Muscle of leg (tissue), 16 donors: Measurements from ENCODE around the gene ELF2. TPM values are rescaled to one million over a fixed set of nuclear protein-coding genes. Genes with fewer than 3 reads are reported as not detected.
"Not testable (repeated sequence)": the region's sequence is repeated elsewhere in the genome, so short reads cannot be mapped to it uniquely, and the experiment has no call there.

ENCODE experiments used
- DNase-seq: peaks from one replicate; pipeline ENCODE4 v3.0.0; 2013
- H3K27ac ChIP-seq: one replicate; pipeline ENCODE4 v1.5.1; 2013; ENCODE audit warnings: mild to moderate bottlenecking, low read length, control low read depth
- H3K27me3 ChIP-seq: one replicate; pipeline ENCODE4 v1.6.1; 2013; ENCODE audit warnings: low read length; ENCODE audit not compliant: control insufficient read depth, insufficient read depth
- H3K36me3 ChIP-seq: one replicate; pipeline ENCODE4 v1.6.1; 2013; ENCODE audit warnings: low read length; ENCODE audit not compliant: control insufficient read depth, insufficient read depth
- H3K4me1 ChIP-seq: one replicate; pipeline ENCODE4 v1.6.1; 2013; ENCODE audit warnings: low read length; ENCODE audit not compliant: control insufficient read depth, insufficient read depth
- H3K4me3 ChIP-seq: one replicate; pipeline ENCODE4 v1.5.1; 2013; ENCODE audit warnings: low read length, control low read depth
- H3K9me3 ChIP-seq: replicated peaks from 2 replicates; pipeline ENCODE4 v1.6.1; 2013; ENCODE audit warnings: low read depth, low read length; ENCODE audit not compliant: control insufficient read depth
- WGBS: methylation state at CpG from one replicate; pipeline ENCODE4 v1.1.5; 2013; ENCODE audit warnings: missing lambda C conversion rate; ENCODE audit not compliant: insufficient coverage; 5-methylcytosine and 5-hydroxymethylcytosine counted together
- long read RNA-seq, 11 donors: transcript quantifications; one replicate each; lab custom pipeline, GENCODE V29; 2026
- polyA plus RNA-seq, 8 donors: library from polyadenylated mRNA; unstranded; fragments of 120-200 nt; gene quantifications; one replicate each; pipeline versions ENCODE4 v1.2.1 to v1.2.3, GENCODE V29; 2013; ENCODE audit warnings: inconsistent platforms in 1 of 8, low replicate concordance in 1 of 8; ENCODE audit not compliant: insufficient read length in 8 of 8, insufficient read depth in 1 of 8
- total RNA-seq: library from RNA; stranded (reverse); fragments of 120-200 nt; gene quantifications from one replicate; pipeline ENCODE4 v1.2.4, GENCODE V29; 2013

The ELF2 gene
- total RNA-seq = 58.8 TPM
- polyA plus RNA-seq = 10 to 100 TPM; 36.9 to 48.3 (median 41.3) TPM
- long read RNA-seq, donor 1, full-length matches to known transcripts = 7 of 7 reads
- long read RNA-seq, donor 1, partial matches to known transcripts = 0 of 7 reads
- long read RNA-seq, donor 1, other reads (novel, unspliced or antisense) = 0 of 7 reads
- long read RNA-seq, donor 2, partial matches to known transcripts = 0 of 1 reads
- long read RNA-seq, donor 2, other reads (novel, unspliced or antisense) = 0 of 1 reads
- long read RNA-seq, donor 3, full-length matches to known transcripts = 14 of 14 reads
- long read RNA-seq, donor 3, partial matches to known transcripts = 0 of 14 reads
- long read RNA-seq, donor 3, other reads (novel, unspliced or antisense) = 0 of 14 reads
- long read RNA-seq, donor 4, full-length matches to known transcripts = 2 of 2 reads
- long read RNA-seq, donor 4, partial matches to known transcripts = 0 of 2 reads
- long read RNA-seq, donor 4, other reads (novel, unspliced or antisense) = 0 of 2 reads
- long read RNA-seq, donor 5, full-length matches to known transcripts = 12 of 12 reads
- long read RNA-seq, donor 5, partial matches to known transcripts = 0 of 12 reads
- long read RNA-seq, donor 5, other reads (novel, unspliced or antisense) = 0 of 12 reads
- long read RNA-seq, donor 6, full-length matches to known transcripts = 15 of 15 reads
- long read RNA-seq, donor 6, partial matches to known transcripts = 0 of 15 reads
- long read RNA-seq, donor 6, other reads (novel, unspliced or antisense) = 0 of 15 reads
- long read RNA-seq, donor 7, full-length matches to known transcripts = 11 of 11 reads
- long read RNA-seq, donor 7, partial matches to known transcripts = 0 of 11 reads
- long read RNA-seq, donor 7, other reads (novel, unspliced or antisense) = 0 of 11 reads
- long read RNA-seq, donor 8, partial matches to known transcripts = 6 of 12 reads
- long read RNA-seq, donor 8, other reads (novel, unspliced or antisense) = 0 of 12 reads
- long read RNA-seq, donor 9, transcript ELF2-208 (3 exons, 1,434 nt) = major isoform, 5 of 10 reads
- long read RNA-seq, donor 9, partial matches to known transcripts = 0 of 10 reads
- long read RNA-seq, donor 9, other reads (novel, unspliced or antisense) = 0 of 10 reads
- long read RNA-seq, donor 10, full-length matches to known transcripts = 10 of 10 reads
- long read RNA-seq, donor 10, partial matches to known transcripts = 0 of 10 reads
- long read RNA-seq, donor 10, other reads (novel, unspliced or antisense) = 0 of 10 reads
- long read RNA-seq, donor 11, full-length matches to known transcripts = 13 of 13 reads
- long read RNA-seq, donor 11, partial matches to known transcripts = 0 of 13 reads
- long read RNA-seq, donor 11, other reads (novel, unspliced or antisense) = 0 of 13 reads

GRCh38 chr4:139177049-139177868 lies at the start of gene ELF2:
Gene ELF2 (minus strand): TSS chr4:139177218. CDS start chr4:139137701, 39,517 bp downstream.
- Histone ChIP-seq H3K36me3 (no peaks in the 10 kb centered on the region), H3K27ac (peak within 1 kb of the TSS; percentile 100), H3K4me1 (peaks cover 7% of the 10 kb centered on the region), H3K9me3 (no peaks in the 10 kb centered on the region), H3K27me3 (no peaks in the 10 kb centered on the region), H3K4me3 (peak within 1 kb of the TSS; percentile 97)
- DNase-seq = peak; percentile 97
- WGBS = 0% methylated on average over 47 of the region's 83 CpGs

GRCh38 chr4:139223682-139224317 lies 46.8 kb upstream of the ELF2 start:
- no peaks in the 10 kb centered on the region for H3K9me3 ChIP-seq
- H3K27ac ChIP-seq = no peak overlapping the region
- H3K36me3 ChIP-seq = no peaks in the 10 kb centered on the region
- DNase-seq = peak; percentile 24
- no peaks in the 10 kb centered on the region for H3K27me3 ChIP-seq
- no peak overlapping the region for H3K4me3 ChIP-seq
- no peaks in the 10 kb centered on the region for H3K4me1 ChIP-seq
- 85% methylated on average over 1 of the region's 2 CpGs for WGBS

- WGBS = 68% methylated on average over 2 of the region's 5 CpGs
- Histone ChIP-seq H3K9me3 (no peaks in the 10 kb centered on the region), H3K4me3 (no peak overlapping the region)
Observed at GRCh38 chr4:139222215-139222614, 45.2 kb upstream of the ELF2 start.

GRCh38 chr4:139221687-139222086 lies 44.7 kb upstream of the ELF2 start:
- Histone ChIP-seq H3K36me3 (no peaks in the 10 kb centered on the region), H3K27me3 (no peaks in the 10 kb centered on the region), H3K9me3 (no peaks in the 10 kb centered on the region), H3K27ac (no peak overlapping the region), H3K4me1 (no peaks in the 10 kb centered on the region), H3K4me3 (no peak overlapping the region)
- DNase-seq = no peak
- WGBS = 71% methylated on average over 3 of the region's 5 CpGs

More at GRCh38 chr4:139222215-139222614, 45.2 kb upstream of the ELF2 start:
- Histone ChIP-seq H3K4me1 (no peaks in the 10 kb centered on the region), H3K27me3 (no peaks in the 10 kb centered on the region), H3K36me3 (no peaks in the 10 kb centered on the region), H3K27ac (no peak overlapping the region)
- no peak for DNase-seq

- 86% methylated on average over 4 of the region's 4 CpGs for WGBS
- H3K27me3 ChIP-seq = no peaks in the 10 kb centered on the region
- H3K27ac ChIP-seq = no peak overlapping the region
- H3K9me3 ChIP-seq = no peaks in the 10 kb centered on the region
- no peaks in the 10 kb centered on the region for H3K36me3 ChIP-seq
- no peaks in the 10 kb centered on the region for H3K4me1 ChIP-seq
- DNase-seq = no peak
- no peak overlapping the region for H3K4me3 ChIP-seq
Observed at GRCh38 chr4:139219450-139220055, 42.5 kb upstream of the ELF2 start.

- peak; percentile 40 for DNase-seq
- 63% methylated on average over 4 of the region's 7 CpGs for WGBS
- peaks cover 4% of the 10 kb centered on the region for H3K4me1 ChIP-seq
- no peaks in the 10 kb centered on the region for H3K27me3 ChIP-seq
- H3K27ac ChIP-seq = no peak overlapping the region
- no peaks in the 10 kb centered on the region for H3K36me3 ChIP-seq
- no peak overlapping the region for H3K4me3 ChIP-seq
- H3K9me3 ChIP-seq = no peaks in the 10 kb centered on the region
Observed at GRCh38 chr4:139214039-139214534, 37.1 kb upstream of the ELF2 start.

- H3K27me3 ChIP-seq, H3K27ac ChIP-seq, H3K4me1 ChIP-seq, DNase-seq, H3K36me3 ChIP-seq, H3K9me3 ChIP-seq, H3K4me3 ChIP-seq: not testable (repeated sequence)
- WGBS = 94% methylated on average over 5 of the region's 10 CpGs
Observed at GRCh38 chr4:139213633-139214032, 36.6 kb upstream of the ELF2 start.

- Histone ChIP-seq H3K36me3 (no peaks in the 10 kb centered on the region), H3K27me3 (no peaks in the 10 kb centered on the region), H3K4me1 (peaks cover 4% of the 10 kb centered on the region), H3K4me3 (no peak overlapping the region), H3K9me3 (no peaks in the 10 kb centered on the region), H3K27ac (no peak overlapping the region)
- DNase-seq = no peak
- 90% methylated on average over 2 of the region's 3 CpGs for WGBS
Observed at GRCh38 chr4:139212900-139213299, 35.9 kb upstream of the ELF2 start.
